GM12873 (cell line): Measurements from ENCODE around the gene TOP2A.

Source experiments
- TF ChIP-seq, protein P1 (sequence below): IDR thresholded peaks from 2 replicates; pipeline ENCODE4 v1.5.1; 2012; ENCODE audit warnings: low read depth, mild to moderate bottlenecking, moderate library complexity, low read length, control low read depth; ENCODE audit not compliant: insufficient read depth; ENCODE audit errors: missing control alignments

The TOP2A gene

GRCh38 chr17:40352779-40353394 is 64.8 kb downstream of the TOP2A start:
- TF ChIP-seq, protein P1, sequence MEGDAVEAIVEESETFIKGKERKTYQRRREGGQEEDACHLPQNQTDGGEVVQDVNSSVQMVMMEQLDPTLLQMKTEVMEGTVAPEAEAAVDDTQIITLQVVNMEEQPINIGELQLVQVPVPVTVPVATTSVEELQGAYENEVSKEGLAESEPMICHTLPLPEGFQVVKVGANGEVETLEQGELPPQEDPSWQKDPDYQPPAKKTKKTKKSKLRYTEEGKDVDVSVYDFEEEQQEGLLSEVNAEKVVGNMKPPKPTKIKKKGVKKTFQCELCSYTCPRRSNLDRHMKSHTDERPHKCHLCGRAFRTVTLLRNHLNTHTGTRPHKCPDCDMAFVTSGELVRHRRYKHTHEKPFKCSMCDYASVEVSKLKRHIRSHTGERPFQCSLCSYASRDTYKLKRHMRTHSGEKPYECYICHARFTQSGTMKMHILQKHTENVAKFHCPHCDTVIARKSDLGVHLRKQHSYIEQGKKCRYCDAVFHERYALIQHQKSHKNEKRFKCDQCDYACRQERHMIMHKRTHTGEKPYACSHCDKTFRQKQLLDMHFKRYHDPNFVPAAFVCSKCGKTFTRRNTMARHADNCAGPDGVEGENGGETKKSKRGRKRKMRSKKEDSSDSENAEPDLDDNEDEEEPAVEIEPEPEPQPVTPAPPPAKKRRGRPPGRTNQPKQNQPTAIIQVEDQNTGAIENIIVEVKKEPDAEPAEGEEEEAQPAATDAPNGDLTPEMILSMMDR, result no peak

DNA sequence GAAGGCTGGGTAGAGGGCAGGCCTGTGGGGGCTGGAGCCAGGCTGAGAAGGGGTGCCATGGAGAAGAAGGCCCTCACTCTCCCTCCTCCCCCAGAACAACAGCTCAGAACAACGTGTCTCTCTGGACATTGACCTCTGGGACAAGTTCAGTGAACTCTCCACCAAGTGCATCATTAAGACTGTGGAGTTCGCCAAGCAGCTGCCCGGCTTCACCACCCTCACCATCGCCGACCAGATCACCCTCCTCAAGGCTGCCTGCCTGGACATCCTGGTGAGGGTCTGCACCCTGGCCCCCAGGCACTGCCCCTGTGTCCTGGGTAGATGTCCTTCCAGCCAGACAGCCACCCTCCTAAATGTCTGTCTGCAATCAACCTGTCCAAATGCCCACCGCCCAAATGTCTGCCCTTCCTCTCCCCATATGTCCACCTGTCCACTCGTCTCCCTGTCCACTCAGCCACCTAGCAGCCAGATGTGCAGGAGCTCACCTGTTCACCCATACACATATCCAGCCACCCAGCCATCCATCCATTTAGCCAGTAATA is 65.4 kb downstream of the TOP2A start:
- TF ChIP-seq, protein P1, result no peak

- TF ChIP-seq, protein P1, result no peak
Measured at GRCh38 chr17:40351359-40352236, 66.1 kb downstream of the TOP2A start.

DNA sequence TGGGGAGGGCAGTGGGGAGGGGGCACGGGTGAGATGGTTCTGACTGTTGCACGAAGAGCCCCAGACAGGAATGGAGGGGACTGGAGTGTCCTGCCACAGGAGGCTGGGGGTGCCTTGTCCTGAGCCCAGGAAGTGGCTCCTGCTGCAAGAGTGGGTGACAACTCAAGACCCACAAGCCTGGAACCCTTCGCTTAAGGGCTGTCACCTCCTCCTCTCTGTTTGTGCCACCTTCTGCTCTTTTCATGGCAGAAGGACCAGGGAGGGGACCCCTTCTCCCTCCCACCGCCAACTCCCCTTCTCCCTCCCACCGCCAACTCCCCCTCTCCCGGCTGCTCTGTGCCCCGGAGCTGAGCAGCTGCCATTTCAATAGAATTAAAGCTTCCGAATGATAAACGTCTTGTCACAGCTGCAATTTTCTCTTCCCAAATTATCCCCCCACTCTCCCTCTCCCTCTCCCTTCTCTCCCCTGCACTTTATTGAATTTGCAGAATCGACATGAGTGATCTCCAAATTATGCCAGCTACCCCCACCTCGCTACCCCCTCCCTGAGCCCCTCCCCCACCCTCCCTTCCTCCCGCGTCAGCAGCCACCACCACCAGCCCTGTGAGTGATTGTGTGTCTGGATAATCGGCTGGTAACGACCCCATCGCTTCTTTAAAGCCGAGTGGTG is 66.9 kb downstream of the TOP2A start:
- TF ChIP-seq, protein P1, result no peak

DNA sequence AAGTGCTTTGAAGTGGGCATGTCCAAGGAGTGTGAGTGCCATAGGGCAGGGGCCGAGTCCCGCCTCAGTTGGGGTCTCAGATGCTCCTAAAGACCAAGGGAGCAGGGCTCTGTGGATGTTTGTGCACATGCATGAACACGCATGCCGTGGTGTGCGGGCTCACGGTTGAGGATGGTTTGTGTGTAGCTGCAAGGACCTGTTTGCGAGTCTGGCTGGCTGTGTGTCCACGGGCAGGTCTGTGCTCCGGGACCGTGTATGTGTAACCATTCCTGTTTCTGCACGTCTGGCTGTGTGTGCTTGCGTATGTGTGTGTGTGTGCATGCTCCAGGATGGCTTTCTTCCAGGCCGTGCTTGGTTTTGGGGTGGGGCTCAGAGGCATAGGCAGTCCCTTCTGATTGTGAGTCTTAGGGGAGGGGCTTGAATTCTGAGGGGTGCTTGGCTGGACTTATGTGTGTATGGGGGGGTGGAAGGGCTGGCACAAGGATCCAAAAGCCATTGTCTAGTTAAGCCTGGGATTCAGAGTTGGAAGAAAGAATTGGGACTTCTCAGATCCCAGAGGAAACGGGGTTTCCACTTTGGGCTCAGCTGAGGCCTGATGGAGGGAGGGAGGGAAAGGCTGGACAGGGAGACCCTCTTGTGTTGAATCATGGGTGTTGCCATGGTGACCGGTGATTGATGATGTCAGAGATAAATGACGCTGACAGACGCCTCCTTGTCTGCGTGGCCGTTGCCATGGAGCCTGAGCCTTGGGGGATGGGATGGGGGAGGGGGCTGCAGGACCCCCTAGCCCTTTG is 67.6 kb downstream of the TOP2A start:
- TF ChIP-seq, protein P1, result no peak

DNA sequence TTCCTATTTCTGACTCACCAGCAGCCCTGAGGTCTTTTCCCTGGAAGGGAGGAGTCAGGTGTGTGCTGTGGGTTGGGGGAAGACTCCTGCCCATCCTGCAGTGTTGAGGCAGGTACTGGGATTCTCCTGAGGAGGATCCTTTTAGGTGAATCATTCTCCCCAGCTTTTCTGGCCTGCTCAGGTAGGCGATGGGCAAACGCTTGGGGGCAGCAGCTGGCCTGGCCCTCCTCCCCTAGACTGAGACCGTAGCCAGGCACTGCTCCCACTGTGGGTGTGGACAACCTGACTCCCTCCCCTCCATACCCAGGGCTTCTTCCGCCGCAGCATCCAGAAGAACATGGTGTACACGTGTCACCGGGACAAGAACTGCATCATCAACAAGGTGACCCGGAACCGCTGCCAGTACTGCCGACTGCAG is 68.2 kb downstream of the TOP2A start:
- TF ChIP-seq, protein P1, result no peak
